AG09309 (cell line): ENCODE measurements around the gene ODAD4.

Source experiments
- DNase-seq: peaks from one replicate; pipeline ENCODE4 v3.0.0-alpha.2; 2010; ENCODE audit warnings: low read depth
- H3K4me3 ChIP-seq: 2 replicates; pipeline ENCODE4 v1.5.1; 2011; ENCODE audit warnings: mild to moderate bottlenecking, low read depth, low read length, moderate library complexity; ENCODE audit not compliant: control insufficient read depth
- TF ChIP-seq, protein P1 (sequence below): IDR thresholded peaks from 2 replicates; pipeline ENCODE4 v1.5.1; 2011; ENCODE audit warnings: mild to moderate bottlenecking, low read depth, low read length, inconsistent platforms; ENCODE audit not compliant: insufficient read depth, control insufficient read depth; ENCODE audit errors: missing control alignments

The ODAD4 gene

DNA sequence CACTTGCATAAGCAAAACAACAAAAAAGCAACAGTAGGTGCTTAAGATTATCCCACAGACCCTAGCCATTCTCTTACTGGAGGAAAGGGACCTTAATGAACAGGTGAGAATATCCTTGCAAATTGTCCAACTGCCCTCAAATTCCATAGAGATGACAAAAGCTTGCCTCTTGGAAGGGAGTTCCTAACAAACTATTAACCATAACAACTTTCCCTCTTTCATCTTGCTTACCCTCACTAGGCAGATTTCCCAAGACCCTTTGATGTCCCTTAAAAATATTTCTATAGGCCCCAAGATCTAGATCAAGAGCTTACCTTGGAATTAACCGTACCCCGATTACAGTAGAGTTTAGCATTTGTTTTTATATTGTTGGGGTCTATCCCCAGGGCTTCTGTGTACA, 58.0 kb downstream of the ODAD4 start:
- DNase-seq, result no peak
- H3K4me3 ChIP-seq, result no peak overlapping the region
- TF ChIP-seq, protein P1, sequence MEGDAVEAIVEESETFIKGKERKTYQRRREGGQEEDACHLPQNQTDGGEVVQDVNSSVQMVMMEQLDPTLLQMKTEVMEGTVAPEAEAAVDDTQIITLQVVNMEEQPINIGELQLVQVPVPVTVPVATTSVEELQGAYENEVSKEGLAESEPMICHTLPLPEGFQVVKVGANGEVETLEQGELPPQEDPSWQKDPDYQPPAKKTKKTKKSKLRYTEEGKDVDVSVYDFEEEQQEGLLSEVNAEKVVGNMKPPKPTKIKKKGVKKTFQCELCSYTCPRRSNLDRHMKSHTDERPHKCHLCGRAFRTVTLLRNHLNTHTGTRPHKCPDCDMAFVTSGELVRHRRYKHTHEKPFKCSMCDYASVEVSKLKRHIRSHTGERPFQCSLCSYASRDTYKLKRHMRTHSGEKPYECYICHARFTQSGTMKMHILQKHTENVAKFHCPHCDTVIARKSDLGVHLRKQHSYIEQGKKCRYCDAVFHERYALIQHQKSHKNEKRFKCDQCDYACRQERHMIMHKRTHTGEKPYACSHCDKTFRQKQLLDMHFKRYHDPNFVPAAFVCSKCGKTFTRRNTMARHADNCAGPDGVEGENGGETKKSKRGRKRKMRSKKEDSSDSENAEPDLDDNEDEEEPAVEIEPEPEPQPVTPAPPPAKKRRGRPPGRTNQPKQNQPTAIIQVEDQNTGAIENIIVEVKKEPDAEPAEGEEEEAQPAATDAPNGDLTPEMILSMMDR, result no peak

DNA sequence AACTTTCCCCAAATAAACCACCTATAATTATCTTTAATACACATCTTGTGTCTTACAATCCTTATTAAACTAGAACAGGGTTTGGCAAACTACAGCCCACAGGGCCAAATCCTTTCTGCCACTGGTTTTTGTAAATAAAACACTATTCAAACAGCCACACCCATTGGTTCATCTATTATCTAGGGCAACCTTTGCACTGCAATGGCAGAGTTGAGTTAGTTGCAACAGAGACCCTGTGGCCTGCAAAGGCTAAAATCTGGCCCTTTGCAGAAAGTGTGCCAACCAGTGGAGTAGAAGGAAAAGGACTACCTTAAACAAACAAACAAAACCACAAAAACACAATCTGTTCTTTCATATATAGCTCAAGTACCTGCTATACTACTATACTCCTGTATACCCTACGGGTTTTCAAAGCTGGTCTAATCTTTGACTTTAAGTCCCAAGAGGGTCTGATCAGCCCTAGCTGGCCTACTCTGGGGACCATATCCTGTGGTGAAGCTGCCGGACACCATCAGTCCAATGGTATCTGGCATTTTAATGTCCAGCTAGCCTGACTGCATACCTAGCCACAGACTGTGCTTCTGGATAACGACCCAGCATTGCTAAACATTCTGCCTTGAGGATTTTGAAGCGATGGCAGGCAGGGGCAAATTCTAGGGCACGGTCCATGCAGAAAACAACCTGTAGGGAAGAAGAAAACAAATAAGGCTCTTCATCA, 59.4 kb downstream of the ODAD4 start:
- TF ChIP-seq, protein P1, result no peak
- H3K4me3 ChIP-seq, result no peak overlapping the region
- DNase-seq, result no peak

DNA sequence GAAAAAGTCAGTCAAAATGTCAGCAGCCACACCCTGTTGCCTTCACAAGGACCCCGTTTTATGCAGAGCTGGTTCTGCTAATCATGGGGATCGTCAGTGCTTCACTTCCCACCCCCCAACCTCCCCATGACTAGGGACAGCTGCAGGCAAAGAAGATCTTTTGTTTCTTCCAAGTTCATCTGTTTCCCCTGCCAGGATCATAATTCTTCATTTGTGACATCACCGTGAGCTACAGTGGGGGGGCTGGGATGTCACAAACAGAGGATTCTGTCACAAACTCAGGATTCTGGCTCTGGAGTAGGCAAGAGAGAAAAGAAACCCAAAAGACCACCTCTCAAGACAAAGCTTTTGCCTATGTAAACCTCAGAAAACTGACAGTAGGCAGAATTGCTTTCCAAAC, 62.2 kb downstream of the ODAD4 start:
- H3K4me3 ChIP-seq, result no peak overlapping the region
- DNase-seq, result no peak
- TF ChIP-seq, protein P1, result no peak

DNA sequence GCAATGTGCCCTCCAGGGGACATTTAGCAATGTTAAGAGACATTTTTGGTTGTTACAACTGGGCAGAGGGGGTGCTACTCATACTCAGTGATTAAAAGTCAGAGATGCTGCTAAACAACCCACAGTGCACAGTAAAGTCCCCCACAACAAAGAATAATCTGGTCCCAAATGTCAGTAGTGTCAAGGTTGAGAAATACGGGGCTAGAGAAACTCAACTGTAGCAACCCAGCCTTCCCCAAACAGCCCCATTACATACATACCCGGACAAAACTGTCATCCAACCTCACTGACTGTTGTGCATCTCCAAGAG, 66.4 kb downstream of the ODAD4 start:
- TF ChIP-seq, protein P1, result no peak
- no peak overlapping the region for H3K4me3 ChIP-seq
- no peak for DNase-seq

DNA sequence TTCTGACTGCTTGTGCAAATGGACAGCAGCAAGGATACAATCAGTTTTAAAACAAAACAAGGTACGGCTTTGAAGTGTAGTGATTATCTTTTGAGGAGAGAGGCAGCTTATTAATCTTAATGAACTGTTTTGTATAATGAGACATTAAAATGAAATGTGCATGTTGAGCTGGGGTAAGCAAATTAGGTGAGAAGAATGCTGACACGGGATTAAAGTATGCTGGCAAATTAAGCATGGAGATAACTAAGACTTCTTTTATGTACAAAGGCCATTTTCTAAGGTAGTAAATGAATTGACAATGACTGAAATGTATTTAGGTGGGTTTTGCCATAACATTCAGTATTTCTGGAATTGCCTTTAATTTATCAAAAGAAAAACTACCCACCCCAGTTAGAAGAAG, 68.1 kb downstream of the ODAD4 start:
- TF ChIP-seq, protein P1, result no peak
- no peak for DNase-seq
- H3K4me3 ChIP-seq, result no peak overlapping the region

DNA sequence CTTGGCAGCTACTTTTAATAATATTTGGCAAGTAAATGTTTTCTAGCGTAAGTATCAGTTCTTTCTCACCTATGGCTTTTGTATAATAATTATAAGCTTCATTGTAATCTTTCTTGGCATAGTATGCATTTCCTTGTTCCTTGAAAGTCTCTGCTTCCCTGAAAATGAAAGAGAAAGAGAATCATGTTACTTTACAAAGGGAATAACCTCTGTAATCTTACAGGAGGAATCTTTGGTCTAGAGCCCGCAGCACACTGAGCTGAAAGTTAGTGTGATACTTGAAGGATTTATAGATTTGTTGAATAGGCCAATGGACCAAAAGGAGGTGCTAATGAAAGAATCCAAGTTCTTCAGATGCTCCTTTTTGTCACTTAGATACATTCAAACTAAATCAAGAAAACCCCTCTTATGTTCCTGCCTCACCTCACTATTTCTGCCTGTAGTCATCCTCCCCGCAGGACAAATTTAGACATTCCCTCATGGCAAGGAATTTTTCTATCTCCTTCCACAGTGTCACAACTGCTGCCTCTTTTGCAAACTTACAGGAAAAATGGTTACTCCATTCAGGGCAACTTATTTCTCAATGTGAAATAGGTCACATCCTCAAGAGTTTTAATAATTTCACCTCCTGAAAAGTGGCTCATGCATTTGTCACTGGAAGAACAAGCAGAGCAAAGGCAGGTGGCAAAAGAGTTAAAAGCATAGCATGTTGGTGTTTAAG, 70.2 kb downstream of the ODAD4 start:
- DNase-seq, result no peak
- H3K4me3 ChIP-seq, result no peak overlapping the region
- TF ChIP-seq, protein P1, result no peak
